Measurements from ENCODE around the gene SLC35F1. TPM values are rescaled to one million over a fixed set of nuclear protein-coding genes. Genes with fewer than 3 reads are reported as not detected.

The SLC35F1 gene
- total and polyA plus RNA-seq, 4 donors, result 0.01 to 0.09 (median 0.08) TPM; not detected in 1

GRCh38 chr6:117990151-117990550 lies 83.1 kb downstream of the SLC35F1 start:
- Histone ChIP-seq H3K36me3 (ENCODE audit: control insufficient read depth in 4 of 4, insufficient read depth in 3 of 4, low read depth in 1 of 4, low read length in 3 of 4) (no peaks in the 10 kb centered on the region), H3K27ac (ENCODE audit: low read depth in 1 of 2, low read length in 2 of 2) (no peak overlapping the region), H3K9ac (ENCODE audit: low read depth in 1 of 2, low read length in 2 of 2) (no peak overlapping the region), H3K4me1 (ENCODE audit: control insufficient read depth in 4 of 4, insufficient read depth in 4 of 4, low read length in 3 of 4) (no peaks in the 10 kb centered on the region), H3K27me3 (ENCODE audit: control insufficient read depth in 4 of 4, insufficient read depth in 4 of 4, low read length in 3 of 4) (no peaks in the 10 kb centered on the region), H3K9me3 (ENCODE audit: control insufficient read depth in 4 of 4, low read length in 3 of 4) (no peaks in the 10 kb centered on the region), H3K4me3 (ENCODE audit: low read depth in 1 of 3, low read length in 3 of 3) (no peak overlapping the region)
- DNase-seq (ENCODE audit: low spot score), result no peak
- 72% methylated on average over 1 of the region's 1 CpG for WGBS
- no peak for TF ChIP-seq TAF1 (conservative IDR thresholded peaks at IDR 0.05)

DNA sequence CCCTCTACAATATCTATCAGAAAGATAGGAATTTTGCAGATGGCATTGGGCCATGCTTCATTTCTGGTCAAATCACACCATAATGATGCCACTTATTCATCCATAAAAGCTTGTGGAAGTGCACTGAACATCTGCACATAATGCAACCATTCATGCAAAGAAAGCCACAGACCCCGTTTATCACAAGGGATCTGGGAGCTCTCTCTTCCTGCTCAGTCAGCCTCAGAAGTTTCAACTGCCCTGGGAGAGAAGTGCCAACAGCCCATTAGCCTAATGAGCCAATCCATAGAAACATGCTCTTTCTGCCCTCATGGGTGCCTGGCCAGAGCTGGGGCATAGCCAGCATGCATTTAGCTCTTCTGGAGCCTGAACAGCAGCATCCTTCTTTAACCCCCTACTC lies 85.8 kb downstream of the SLC35F1 start:
- no peak for DNase-seq (ENCODE audit: low spot score)
- WGBS, result 53% methylated on average over 1 of the region's 1 CpG

More for the DNA sequence above, 85.8 kb downstream of the SLC35F1 start:
- H3K9ac ChIP-seq (ENCODE audit: low read depth in 1 of 2, low read length in 2 of 2), result no peak overlapping the region
- TF ChIP-seq REST (IDR thresholded peaks at IDR 0.05) (no peak), FOXA2 (IDR thresholded peaks at IDR 0.05) (no peak), HNF4A (conservative IDR thresholded peaks at IDR 0.05) (no peak), GABPA (IDR thresholded peaks at IDR 0.05 in 1 of 2, conservative IDR thresholded peaks at IDR 0.05 in 1 of 2) (no peak), HNF4G (IDR thresholded peaks at IDR 0.05) (no peak), RXRA (IDR thresholded peaks at IDR 0.05) (no peak), RAD21 (IDR thresholded peaks at IDR 0.05) (no peak)
- TF ChIP-seq, protein P1, sequence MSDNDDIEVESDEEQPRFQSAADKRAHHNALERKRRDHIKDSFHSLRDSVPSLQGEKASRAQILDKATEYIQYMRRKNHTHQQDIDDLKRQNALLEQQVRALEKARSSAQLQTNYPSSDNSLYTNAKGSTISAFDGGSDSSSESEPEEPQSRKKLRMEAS (IDR thresholded peaks at IDR 0.05), result no peak
- TF ChIP-seq, protein P2, sequence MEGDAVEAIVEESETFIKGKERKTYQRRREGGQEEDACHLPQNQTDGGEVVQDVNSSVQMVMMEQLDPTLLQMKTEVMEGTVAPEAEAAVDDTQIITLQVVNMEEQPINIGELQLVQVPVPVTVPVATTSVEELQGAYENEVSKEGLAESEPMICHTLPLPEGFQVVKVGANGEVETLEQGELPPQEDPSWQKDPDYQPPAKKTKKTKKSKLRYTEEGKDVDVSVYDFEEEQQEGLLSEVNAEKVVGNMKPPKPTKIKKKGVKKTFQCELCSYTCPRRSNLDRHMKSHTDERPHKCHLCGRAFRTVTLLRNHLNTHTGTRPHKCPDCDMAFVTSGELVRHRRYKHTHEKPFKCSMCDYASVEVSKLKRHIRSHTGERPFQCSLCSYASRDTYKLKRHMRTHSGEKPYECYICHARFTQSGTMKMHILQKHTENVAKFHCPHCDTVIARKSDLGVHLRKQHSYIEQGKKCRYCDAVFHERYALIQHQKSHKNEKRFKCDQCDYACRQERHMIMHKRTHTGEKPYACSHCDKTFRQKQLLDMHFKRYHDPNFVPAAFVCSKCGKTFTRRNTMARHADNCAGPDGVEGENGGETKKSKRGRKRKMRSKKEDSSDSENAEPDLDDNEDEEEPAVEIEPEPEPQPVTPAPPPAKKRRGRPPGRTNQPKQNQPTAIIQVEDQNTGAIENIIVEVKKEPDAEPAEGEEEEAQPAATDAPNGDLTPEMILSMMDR (IDR thresholded peaks at IDR 0.05; ENCODE audit: low read depth, low read length, missing input control), result no peak
- no peaks in the 10 kb centered on the region for H3K9me3 ChIP-seq (ENCODE audit: control insufficient read depth in 4 of 4, low read length in 3 of 4)
- H3K27ac ChIP-seq (ENCODE audit: low read depth in 1 of 2, low read length in 2 of 2), result no peak overlapping the region
- no peaks in the 10 kb centered on the region for H3K4me1 ChIP-seq (ENCODE audit: control insufficient read depth in 4 of 4, insufficient read depth in 4 of 4, low read length in 3 of 4)
- H3K27me3 ChIP-seq (ENCODE audit: control insufficient read depth in 4 of 4, insufficient read depth in 4 of 4, low read length in 3 of 4), result no peaks in the 10 kb centered on the region
- no peaks in the 10 kb centered on the region for H3K36me3 ChIP-seq (ENCODE audit: control insufficient read depth in 4 of 4, insufficient read depth in 3 of 4, low read depth in 1 of 4, low read length in 3 of 4)
- H3K4me3 ChIP-seq (ENCODE audit: low read depth in 1 of 3, low read length in 3 of 3), result no peak overlapping the region

Data from liver (tissue), 9 donors.